ENCODE results near the gene GGACT. TPM values are rescaled to one million over a fixed set of nuclear protein-coding genes. Genes with fewer than 3 reads are reported as not detected.
A peak's percentile ranks its signal among the peaks of the same experiment; 100 is the strongest.

The GGACT gene
- total and polyA plus RNA-seq, 2 experiments from 2014 or later: 0.24 to 1.0 TPM

- TF ChIP-seq, protein P1, sequence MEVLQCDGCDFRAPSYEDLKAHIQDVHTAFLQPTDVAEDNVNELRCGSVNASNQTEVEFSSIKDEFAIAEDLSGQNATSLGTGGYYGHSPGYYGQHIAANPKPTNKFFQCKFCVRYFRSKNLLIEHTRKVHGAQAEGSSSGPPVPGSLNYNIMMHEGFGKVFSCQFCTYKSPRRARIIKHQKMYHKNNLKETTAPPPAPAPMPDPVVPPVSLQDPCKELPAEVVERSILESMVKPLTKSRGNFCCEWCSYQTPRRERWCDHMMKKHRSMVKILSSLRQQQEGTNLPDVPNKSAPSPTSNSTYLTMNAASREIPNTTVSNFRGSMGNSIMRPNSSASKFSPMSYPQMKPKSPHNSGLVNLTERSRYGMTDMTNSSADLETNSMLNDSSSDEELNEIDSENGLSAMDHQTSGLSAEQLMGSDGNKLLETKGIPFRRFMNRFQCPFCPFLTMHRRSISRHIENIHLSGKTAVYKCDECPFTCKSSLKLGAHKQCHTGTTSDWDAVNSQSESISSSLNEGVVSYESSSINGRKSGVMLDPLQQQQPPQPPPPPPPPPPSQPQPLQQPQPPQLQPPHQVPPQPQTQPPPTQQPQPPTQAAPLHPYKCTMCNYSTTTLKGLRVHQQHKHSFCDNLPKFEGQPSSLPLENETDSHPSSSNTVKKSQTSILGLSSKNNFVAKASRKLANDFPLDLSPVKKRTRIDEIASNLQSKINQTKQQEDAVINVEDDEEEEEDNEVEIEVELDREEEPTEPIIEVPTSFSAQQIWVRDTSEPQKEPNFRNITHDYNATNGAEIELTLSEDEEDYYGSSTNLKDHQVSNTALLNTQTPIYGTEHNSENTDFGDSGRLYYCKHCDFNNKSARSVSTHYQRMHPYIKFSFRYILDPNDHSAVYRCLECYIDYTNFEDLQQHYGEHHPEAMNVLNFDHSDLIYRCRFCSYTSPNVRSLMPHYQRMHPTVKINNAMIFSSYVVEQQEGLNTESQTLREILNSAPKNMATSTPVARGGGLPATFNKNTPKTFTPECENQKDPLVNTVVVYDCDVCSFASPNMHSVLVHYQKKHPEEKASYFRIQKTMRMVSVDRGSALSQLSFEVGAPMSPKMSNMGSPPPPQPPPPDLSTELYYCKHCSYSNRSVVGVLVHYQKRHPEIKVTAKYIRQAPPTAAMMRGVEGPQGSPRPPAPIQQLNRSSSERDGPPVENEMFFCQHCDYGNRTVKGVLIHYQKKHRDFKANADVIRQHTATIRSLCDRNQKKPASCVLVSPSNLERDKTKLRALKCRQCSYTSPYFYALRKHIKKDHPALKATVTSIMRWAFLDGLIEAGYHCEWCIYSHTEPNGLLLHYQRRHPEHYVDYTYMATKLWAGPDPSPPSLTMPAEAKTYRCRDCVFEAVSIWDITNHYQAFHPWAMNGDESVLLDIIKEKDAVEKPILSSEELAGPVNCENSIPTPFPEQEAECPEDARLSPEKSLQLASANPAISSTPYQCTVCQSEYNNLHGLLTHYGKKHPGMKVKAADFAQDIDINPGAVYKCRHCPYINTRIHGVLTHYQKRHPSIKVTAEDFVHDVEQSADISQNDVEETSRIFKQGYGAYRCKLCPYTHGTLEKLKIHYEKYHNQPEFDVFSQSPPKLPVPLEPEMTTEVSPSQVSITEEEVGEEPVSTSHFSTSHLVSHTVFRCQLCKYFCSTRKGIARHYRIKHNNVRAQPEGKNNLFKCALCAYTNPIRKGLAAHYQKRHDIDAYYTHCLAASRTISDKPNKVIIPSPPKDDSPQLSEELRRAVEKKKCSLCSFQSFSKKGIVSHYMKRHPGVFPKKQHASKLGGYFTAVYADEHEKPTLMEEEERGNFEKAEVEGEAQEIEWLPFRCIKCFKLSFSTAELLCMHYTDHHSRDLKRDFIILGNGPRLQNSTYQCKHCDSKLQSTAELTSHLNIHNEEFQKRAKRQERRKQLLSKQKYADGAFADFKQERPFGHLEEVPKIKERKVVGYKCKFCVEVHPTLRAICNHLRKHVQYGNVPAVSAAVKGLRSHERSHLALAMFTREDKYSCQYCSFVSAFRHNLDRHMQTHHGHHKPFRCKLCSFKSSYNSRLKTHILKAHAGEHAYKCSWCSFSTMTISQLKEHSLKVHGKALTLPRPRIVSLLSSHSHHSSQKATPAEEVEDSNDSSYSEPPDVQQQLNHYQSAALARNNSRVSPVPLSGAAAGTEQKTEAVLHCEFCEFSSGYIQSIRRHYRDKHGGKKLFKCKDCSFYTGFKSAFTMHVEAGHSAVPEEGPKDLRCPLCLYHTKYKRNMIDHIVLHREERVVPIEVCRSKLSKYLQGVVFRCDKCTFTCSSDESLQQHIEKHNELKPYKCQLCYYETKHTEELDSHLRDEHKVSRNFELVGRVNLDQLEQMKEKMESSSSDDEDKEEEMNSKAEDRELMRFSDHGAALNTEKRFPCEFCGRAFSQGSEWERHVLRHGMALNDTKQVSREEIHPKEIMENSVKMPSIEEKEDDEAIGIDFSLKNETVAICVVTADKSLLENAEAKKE (CRISPR knock-in tag; IDR thresholded peaks at IDR 0.05): no peak
- TF ChIP-seq ETS1 (IDR thresholded peaks at IDR 0.05): no peak
Measured at GRCh38 chr13:100511466-100511865, 77.1 kb downstream of the GGACT start (continued).

GRCh38 chr13:100510208-100510957, 78.2 kb downstream of the GGACT start:
- H3K4me2 ChIP-seq: peak overlapping the region; percentile 27
- TF ChIP-seq NANOG (IDR thresholded peaks at IDR 0.05; ENCODE audit: borderline replicate concordance) (peak; percentile 100), POLR2AphosphoS5 (IDR thresholded peaks at IDR 0.05; ENCODE audit: low read depth) (peak; percentile 32; the same call in 1 of the 2 replicates), ZNF114 (CRISPR knock-in tag; IDR thresholded peaks at IDR 0.05) (no peak), EZH2 (IDR thresholded peaks at IDR 0.05; ENCODE audit: low read depth, unreplicated experiment) (no peak), CREB1 (CRISPR knock-in tag; IDR thresholded peaks at IDR 0.05; ENCODE audit: low read depth) (peak; percentile 54), STAT1 (IDR thresholded peaks at IDR 0.05; ENCODE audit: unreplicated experiment) (no peak), ZNF331 (CRISPR knock-in tag; IDR thresholded peaks at IDR 0.05; ENCODE audit: low read depth) (no peak)

More at GRCh38 chr13:100510208-100510957, 78.2 kb downstream of the GGACT start:
- H3K9me2 ChIP-seq (ENCODE audit: insufficient read depth): no peaks in the 10 kb centered on the region
- Mint-ChIP-seq H3K9me3 (no peaks in the 10 kb centered on the region), H3K4me1 (peaks cover 78% of the 10 kb centered on the region), H3K4me3 (peak overlapping the region; percentile 33), H3K27ac (peak overlapping the region; percentile 73), H3K27me3 (ENCODE audit: insufficient read depth, low read depth, poor library complexity) (no peaks in the 10 kb centered on the region), H3K36me3 (ENCODE audit: low read depth) (no peaks in the 10 kb centered on the region; the same call in 1 of the 3 replicates)
- H3F3A ChIP-seq (replicated peaks; ENCODE audit: low read depth): no peaks in the 10 kb centered on the region; the same call in 1 of the 2 replicates
- H3K27ac ChIP-seq (ENCODE audit: low read depth): peak overlapping the region; percentile 85
- H3K4me3 ChIP-seq: peak overlapping the region; percentile 4
- H4K20me1 ChIP-seq (replicated peaks; ENCODE audit: insufficient read depth): no peaks in the 10 kb centered on the region
- H3K4me1 ChIP-seq (ENCODE audit: insufficient read depth): peaks cover 51% of the 10 kb centered on the region
- H3K27me3 ChIP-seq (ENCODE audit: insufficient read depth): no peaks in the 10 kb centered on the region
- no peak overlapping the region for H2AFZ ChIP-seq
- DNase-seq (ENCODE audit: low spot score): peak; percentile 71
- ATAC-seq: peak; percentile 74
- no peaks in the 10 kb centered on the region for H3K36me3 ChIP-seq (ENCODE audit: insufficient read depth)
- no peaks in the 10 kb centered on the region for H3K79me2 ChIP-seq (replicated peaks; ENCODE audit: insufficient read depth)

All from GM23338 (cell line).